KBM-7 (cell line): ENCODE results near the gene HES6.

Experiments
- DNase-seq: peaks from one replicate; pipeline ENCODE4 v3.0.0-alpha.2; 2015
- in situ Hi-C: fragments of 300-500 bp; cut with MboI; formaldehyde crosslinking; loops from 2 replicates; pipeline ENCODE4 v1.14.3; 2020; ENCODE audit warnings: low sequenced_read_pairs, low pct_unique_long_range_greater_than_20kb, mixed read lengths

HES6 gene

DNA sequence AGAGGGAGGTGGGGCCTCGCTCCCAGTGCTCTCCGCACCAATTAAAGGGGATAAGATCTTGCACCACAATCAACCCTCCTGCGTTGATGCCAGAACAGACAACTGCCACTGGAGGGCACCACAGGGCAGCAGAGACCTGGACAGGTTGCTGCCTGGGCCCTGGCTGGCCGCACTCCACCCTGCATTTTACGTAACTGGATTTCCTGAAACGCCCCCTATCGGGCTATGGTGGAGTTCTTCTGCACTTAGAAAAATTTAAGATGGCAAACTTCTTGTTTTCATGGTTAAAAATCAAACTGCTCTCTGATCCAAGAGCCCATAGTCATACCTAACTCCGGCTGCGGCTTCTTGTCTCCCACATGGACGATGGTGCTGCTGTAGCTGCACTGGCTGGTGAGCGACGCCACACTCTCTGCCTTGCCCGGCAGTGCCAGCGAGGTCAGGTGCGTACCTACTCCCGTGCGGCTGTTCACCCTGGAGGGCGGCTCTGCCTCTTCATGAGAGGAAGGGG is 16.8 kb upstream of the HES6 start:
- DNase-seq = peak; percentile 93
- in situ Hi-C loops = no loop called here

DNA sequence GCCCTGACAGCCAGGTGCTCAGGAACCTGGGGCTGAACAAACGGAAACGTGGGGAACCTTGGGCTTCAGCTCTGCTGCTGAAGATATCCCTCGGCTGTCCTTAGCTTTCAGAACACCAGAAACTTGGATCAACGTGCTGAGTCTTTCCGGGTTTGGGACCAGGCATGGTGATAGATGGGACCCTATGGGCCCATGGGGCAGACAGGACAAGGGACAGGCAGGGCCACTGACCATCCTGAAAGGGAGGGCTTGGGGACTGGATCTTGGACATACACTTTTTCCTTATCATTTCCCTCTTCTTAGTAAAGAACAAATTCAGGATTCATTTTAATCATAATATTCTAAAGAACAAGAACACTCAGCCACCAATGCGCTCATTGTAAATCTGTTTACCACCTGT is 16.3 kb upstream of the HES6 start:
- no peak for DNase-seq
- in situ Hi-C loops = no loop called here

DNA sequence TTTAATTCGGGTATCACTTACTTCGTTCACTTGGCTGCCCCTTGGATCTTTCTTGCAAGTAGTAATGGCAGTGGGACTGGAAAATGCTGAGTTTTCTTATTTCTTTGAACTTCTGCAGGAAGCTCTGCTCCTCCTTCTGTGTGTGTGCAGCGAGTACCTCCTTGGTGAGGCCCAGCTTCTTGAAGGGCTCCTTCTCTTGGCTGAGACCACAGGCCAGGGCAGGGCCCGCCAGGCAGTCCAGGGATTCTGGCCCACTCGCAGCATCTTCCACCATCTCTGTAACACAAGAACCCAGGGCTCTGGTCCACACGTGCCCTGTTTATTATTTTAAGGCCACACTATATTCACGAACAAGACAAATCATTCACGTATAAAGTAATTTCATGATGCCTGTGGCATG is 15.8 kb upstream of the HES6 start:
- in situ Hi-C loops = no loop called here
- DNase-seq = no peak

- in situ Hi-C loops = no loop called here
- DNase-seq = no peak
Observed at GRCh38 chr2:238255151-238255551, 15.3 kb upstream of the HES6 start.

- DNase-seq = no peak
- in situ Hi-C loops = no loop called here
Observed at GRCh38 chr2:238254095-238254723, 14.4 kb upstream of the HES6 start.

DNA sequence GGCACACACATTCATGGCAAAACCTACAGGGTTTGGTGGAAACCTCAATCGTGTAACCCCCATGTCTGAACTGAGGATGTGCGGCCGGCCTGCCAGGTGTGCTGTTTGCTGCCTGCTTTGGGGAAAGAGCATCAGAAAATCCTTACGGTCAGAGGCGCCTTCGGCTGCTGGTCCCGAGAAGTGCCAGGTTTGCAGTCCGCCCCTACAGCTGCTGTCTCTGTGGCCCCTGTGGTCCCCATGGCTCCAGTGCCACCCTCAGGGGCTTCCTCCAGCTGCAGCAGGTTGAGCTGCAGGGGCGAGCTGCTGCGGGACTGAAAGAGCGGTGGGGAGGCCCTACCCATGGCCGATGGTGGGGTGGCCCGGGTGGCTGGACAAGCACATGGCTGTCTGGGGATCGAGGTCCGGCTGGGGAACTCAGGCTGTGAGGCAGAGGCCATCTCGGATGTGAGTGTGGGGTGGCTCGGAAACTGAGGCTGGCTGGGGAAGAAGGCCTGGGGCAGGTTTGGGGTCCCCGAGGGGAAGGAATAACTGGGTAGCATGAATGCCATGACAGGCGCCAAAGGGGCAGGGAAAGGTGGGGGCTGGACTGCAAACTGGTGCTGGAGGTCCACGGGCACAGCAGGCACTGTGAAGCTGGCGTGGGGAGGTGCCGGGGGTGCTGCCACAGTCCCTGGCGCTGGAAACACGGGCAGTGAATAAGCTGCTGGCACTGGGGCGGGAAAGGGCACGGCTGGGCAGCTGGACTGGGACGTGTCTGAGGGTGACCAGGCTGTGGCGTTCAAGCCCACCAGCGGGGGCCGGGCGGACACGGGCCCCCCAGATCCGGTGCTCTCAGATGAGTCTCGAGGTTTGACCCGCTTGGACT is 13.2 kb upstream of the HES6 start:
- in situ Hi-C loops = no loop called here
- DNase-seq = no peak

- no peak for DNase-seq
- in situ Hi-C loops = no loop called here
Observed at GRCh38 chr2:238251986-238252385, 12.1 kb upstream of the HES6 start.

DNA sequence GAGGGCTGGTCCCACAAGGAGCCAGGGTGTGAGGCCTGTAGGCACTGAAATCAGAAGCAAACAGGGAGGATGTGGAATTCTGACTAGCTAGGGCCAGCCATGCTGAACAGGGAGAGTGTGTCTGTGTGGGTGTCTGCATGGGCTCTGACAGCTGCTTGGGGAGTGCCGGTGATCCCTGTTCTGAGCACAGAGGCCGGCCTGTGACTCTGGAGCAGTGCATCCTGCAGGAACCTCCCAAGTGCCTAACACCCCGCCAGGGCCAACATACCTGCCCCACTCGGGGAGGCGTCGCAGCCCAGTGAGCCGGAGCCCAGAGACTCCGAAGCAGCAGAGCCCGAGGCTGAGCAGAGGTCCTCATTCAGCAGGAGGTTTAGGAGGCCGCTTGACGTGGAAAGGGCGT is 11.5 kb upstream of the HES6 start:
- DNase-seq = no peak
- in situ Hi-C loops = no loop called here

DNA sequence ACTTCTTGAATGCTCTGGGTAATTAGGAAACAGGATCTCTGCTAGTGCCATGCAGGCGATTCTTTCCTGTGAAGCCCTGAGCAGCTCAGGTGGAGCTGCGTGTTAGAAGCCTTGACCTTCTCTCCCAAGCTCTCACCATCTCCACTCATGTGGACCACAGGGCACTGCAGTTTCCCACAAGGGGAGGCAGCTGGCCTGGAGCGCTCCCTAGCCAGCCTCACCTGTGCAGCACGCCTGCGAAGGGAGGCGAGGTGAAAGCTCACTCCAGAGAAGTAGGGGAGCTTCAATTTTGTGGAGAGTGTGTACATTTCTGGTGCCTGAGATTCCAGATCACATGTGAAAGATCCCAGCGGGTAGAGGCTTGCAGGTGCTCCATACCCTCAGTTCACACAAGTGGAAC is 11.1 kb upstream of the HES6 start:
- DNase-seq = no peak
- in situ Hi-C loops = no loop called here

DNA sequence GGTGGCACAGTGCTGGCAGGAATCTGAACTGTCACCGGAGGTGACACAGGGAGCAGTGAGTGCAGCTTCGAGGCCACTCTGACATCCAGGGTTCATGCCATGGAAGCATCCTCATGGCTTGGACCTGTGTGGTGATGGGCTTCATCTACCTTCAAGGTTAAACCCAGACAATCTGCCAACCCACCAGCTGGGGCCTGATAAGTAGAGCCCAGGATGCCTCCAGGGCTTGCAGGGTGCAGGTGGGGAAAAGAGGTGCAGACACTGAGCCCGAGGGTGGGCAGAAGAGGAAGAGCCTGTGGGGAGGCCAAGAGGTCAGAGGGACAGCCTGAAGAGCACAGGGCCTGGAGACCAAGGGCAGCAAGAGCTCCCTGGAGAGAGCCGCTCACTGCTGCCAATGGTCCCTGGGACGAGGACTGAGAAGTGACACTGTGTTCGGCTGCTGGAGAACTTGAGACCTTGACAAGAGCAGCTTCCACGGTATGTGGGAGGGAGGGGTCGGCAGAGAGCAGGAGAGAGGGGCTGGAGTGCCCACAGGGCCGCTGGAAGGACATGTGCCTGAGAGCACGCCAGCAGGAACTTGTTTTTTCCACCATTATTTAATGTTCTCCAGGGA is 8.1 kb upstream of the HES6 start:
- in situ Hi-C loops = no loop called here
- DNase-seq = no peak

DNA sequence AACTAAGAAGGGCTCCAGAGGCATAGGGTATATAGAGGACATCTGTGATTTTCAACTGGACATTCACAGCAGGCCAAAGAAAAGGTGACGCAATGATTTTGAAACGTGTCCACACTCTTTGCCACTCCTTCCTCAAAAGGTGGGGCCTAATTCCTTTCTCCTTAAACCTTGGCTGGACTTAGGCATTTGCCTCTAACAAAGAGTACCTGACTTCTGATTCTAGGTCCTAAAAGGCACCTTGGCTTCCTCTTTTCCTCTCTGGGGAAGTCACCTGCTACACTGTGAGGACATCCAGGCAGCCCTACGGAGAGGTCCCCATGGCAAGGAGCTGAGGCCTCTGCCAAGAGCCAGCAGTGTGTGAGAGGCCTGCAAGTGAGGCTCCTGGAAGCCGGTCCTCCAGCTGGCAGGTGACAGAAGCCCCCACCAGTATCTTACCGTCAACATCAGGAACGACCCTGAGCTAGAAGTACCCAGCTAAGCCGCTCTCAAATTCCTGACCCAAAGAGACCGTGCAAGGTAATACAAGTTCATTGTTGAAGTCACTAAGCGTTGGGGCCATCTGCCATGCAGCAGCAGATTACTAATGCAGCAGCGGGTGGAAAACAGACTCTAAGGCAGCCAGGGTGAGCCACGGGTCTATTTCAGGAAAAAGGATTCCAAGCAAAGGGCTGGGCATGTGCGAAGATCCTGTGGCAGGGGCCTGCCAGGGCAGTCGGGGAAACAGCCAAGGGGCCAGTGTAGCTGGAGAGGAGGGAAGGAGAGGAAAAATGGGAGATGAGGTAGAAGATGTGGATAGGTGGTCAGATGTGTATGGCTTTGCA is 7.4 kb upstream of the HES6 start:
- no peak for DNase-seq
- in situ Hi-C loops = no loop called here

DNA sequence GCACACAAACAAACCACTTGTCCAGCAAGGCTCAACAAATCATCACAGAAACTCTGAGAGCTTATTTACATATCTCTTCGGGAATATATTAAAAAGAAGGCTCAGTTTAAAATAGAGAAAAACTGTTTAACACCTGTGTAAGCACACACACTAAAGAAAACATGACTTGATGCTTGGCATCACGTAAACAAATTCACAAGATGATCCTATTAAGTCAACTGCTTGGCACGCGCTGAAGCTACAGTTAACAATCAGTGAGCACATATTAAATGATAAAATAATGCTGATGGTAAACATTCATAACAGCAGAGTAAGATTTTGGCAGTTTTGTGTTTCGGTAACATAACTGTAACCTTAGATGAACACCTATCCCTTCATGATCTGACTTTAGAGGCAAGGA is 4.3 kb upstream of the HES6 start:
- no peak for DNase-seq
- in situ Hi-C loops = no loop called here

DNA sequence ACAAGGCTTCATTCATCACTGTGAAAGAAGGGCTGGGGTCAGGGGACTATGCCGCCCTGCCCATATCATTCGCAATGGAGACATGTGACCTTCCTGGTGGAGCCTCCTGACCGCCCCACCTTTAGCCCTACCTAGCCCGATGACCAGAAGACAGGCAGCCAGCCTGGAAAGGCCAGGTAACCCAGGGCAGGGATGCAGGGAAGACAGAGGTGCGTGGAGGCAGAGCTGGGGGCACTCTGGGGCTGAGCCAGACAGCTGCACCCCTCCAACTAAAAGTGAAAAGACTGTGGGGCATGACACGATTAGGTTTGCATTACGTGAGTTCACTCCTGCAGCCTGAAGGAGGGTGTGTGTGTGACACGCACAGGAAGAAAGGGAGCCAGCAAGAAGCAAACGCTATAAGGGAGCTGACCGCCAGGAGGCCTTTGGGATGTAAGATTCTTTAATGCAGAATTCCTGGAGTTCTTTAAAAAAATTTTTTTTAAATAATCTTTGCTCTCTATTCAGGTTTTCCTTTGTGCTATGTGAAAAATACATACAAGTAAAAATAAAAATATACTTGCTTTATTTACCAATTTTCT is 3.7 kb upstream of the HES6 start:
- DNase-seq = no peak
- in situ Hi-C loops = no loop called here

GRCh38 chr2:238242731-238243495 is 3.1 kb upstream of the HES6 start:
- in situ Hi-C loops = no loop called here
- DNase-seq = no peak

GRCh38 chr2:238241970-238242369 is 2.1 kb upstream of the HES6 start:
- no peak for DNase-seq
- in situ Hi-C loops = no loop called here

GRCh38 chr2:238240757-238241711 is 1.2 kb upstream of the HES6 start:
- DNase-seq = peak; percentile 34
- in situ Hi-C loops = no loop called here

GRCh38 chr2:238239543-238239862 is 335 bp downstream of the HES6 start:
- DNase-seq = no peak
- in situ Hi-C loops = no loop called here
